ENCODE data around the gene PRKAG2. TPM values are rescaled to one million over a fixed set of nuclear protein-coding genes. Genes with fewer than 3 reads are reported as not detected.
"Not testable (repeated sequence)": the region's sequence is repeated elsewhere in the genome, so short reads cannot be mapped to it uniquely, and the experiment has no call there.

PRKAG2 gene
- total and polyA plus RNA-seq, 4 donors, result 3.6 to 25.1 (median 16.8) TPM

GRCh38 chr7:151575410-151575809, 301.5 kb downstream of the PRKAG2 start:
- TF ChIP-seq MAX (IDR thresholded peaks at IDR 0.05) (no peak), EGR1 (IDR thresholded peaks at IDR 0.05; ENCODE audit: low read depth in 2 of 2) (no peak), HNF4A (conservative IDR thresholded peaks at IDR 0.05) (no peak), HNF4G (IDR thresholded peaks at IDR 0.05) (no peak), CTCF (IDR thresholded peaks at IDR 0.05; ENCODE audit: low read depth, low read length, missing input control) (no peak), ATF3 (IDR thresholded peaks at IDR 0.05) (no peak), NR2F2 (IDR thresholded peaks at IDR 0.05) (no peak), RXRA (IDR thresholded peaks at IDR 0.05) (no peak), SP1 (IDR thresholded peaks at IDR 0.05) (no peak), FOXA1 (IDR thresholded peaks at IDR 0.05) (no peak), TAF1 (conservative IDR thresholded peaks at IDR 0.05) (no peak), RAD21 (IDR thresholded peaks at IDR 0.05) (no peak), FOXA2 (IDR thresholded peaks at IDR 0.05) (no peak), JUND (IDR thresholded peaks at IDR 0.05) (no peak)
- TF ChIP-seq, protein P1, sequence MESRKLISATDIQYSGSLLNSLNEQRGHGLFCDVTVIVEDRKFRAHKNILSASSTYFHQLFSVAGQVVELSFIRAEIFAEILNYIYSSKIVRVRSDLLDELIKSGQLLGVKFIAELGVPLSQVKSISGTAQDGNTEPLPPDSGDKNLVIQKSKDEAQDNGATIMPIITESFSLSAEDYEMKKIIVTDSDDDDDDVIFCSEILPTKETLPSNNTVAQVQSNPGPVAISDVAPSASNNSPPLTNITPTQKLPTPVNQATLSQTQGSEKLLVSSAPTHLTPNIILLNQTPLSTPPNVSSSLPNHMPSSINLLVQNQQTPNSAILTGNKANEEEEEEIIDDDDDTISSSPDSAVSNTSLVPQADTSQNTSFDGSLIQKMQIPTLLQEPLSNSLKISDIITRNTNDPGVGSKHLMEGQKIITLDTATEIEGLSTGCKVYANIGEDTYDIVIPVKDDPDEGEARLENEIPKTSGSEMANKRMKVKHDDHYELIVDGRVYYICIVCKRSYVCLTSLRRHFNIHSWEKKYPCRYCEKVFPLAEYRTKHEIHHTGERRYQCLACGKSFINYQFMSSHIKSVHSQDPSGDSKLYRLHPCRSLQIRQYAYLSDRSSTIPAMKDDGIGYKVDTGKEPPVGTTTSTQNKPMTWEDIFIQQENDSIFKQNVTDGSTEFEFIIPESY (IDR thresholded peaks at IDR 0.05), result no peak
- Histone ChIP-seq H3K9ac (ENCODE audit: low read depth in 1 of 2, low read length in 2 of 2) (no peak overlapping the region), H3K9me3 (ENCODE audit: control insufficient read depth in 4 of 4, low read length in 3 of 4) (peaks cover 0 to 4% (median 0%) of the 10 kb centered on the region in 4 donors), H3K36me3 (ENCODE audit: control insufficient read depth in 4 of 4, insufficient read depth in 3 of 4, low read depth in 1 of 4, low read length in 3 of 4) (peaks cover 0 to 12% (median 7%) of the 10 kb centered on the region in 4 donors), H3K4me1 (ENCODE audit: control insufficient read depth in 4 of 4, insufficient read depth in 4 of 4, low read length in 3 of 4) (no peaks in the 10 kb centered on the region), H3K27ac (ENCODE audit: low read depth in 1 of 2, low read length in 2 of 2) (no peak overlapping the region), H3K4me3 (ENCODE audit: low read depth in 1 of 3, low read length in 3 of 3) (no peak overlapping the region), H3K27me3 (ENCODE audit: control insufficient read depth in 4 of 4, insufficient read depth in 4 of 4, low read length in 3 of 4) (no peaks in the 10 kb centered on the region)
- WGBS, result 96% methylated on average over 7 of the region's 7 CpGs
- DNase-seq (ENCODE audit: low spot score), result no peak

DNA sequence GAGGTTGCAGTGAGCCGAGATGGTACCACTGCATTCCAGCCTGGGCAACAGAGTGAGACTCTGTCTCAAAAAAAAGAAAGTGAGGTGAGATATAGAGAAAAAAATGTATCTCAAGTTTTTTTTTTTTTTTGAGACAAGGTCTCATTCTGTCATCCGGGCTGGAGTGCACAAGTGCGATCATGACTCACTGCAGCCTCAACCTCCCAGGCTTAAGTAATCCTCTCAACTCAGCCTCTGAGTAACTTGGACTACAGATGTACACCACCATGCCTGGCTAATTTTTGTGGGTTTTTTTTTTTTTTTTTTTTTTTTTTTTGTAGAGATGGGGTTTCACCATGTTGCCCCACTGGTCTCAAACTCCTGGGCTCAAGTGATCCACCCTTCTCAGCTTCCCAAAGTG, 303.9 kb downstream of the PRKAG2 start:
- WGBS, result 95% methylated on average over 3 of the region's 3 CpGs
- not testable (repeated sequence) for DNase-seq (ENCODE audit: low spot score); H3K27ac ChIP-seq (ENCODE audit: low read depth in 1 of 2, low read length in 2 of 2); H3K4me1 ChIP-seq (ENCODE audit: control insufficient read depth in 4 of 4, insufficient read depth in 4 of 4, low read length in 3 of 4); H3K9ac ChIP-seq (ENCODE audit: low read depth in 1 of 2, low read length in 2 of 2); H3K4me3 ChIP-seq (ENCODE audit: low read depth in 1 of 3, low read length in 3 of 3); H3K27me3 ChIP-seq (ENCODE audit: control insufficient read depth in 4 of 4, insufficient read depth in 4 of 4, low read length in 3 of 4); H3K9me3 ChIP-seq (ENCODE audit: control insufficient read depth in 4 of 4, low read length in 3 of 4)
- peaks cover 2 to 21% (median 10%) of the 10 kb centered on the region in 4 donors for H3K36me3 ChIP-seq (ENCODE audit: control insufficient read depth in 4 of 4, insufficient read depth in 3 of 4, low read depth in 1 of 4, low read length in 3 of 4)

- no peaks in the 10 kb centered on the region for H3K9me3 ChIP-seq (ENCODE audit: control insufficient read depth in 4 of 4, low read length in 3 of 4)
- H3K4me1 ChIP-seq (ENCODE audit: control insufficient read depth in 4 of 4, insufficient read depth in 4 of 4, low read length in 3 of 4), result no peaks in the 10 kb centered on the region
- no peak overlapping the region for H3K4me3 ChIP-seq (ENCODE audit: low read depth in 1 of 3, low read length in 3 of 3)
- H3K9ac ChIP-seq (ENCODE audit: low read depth in 1 of 2, low read length in 2 of 2), result no peak overlapping the region
- no peak for DNase-seq (ENCODE audit: low spot score)
- H3K27me3 ChIP-seq (ENCODE audit: control insufficient read depth in 4 of 4, insufficient read depth in 4 of 4, low read length in 3 of 4), result no peaks in the 10 kb centered on the region
- peaks cover 3 to 22% (median 10%) of the 10 kb centered on the region in 4 donors for H3K36me3 ChIP-seq (ENCODE audit: control insufficient read depth in 4 of 4, insufficient read depth in 3 of 4, low read depth in 1 of 4, low read length in 3 of 4)
- TF ChIP-seq HNF4A (conservative IDR thresholded peaks at IDR 0.05) (no peak), FOXA1 (IDR thresholded peaks at IDR 0.05) (no peak), ATF3 (IDR thresholded peaks at IDR 0.05) (no peak), JUND (IDR thresholded peaks at IDR 0.05) (no peak), EGR1 (IDR thresholded peaks at IDR 0.05; ENCODE audit: low read depth in 2 of 2) (no peak), NR2F2 (IDR thresholded peaks at IDR 0.05) (no peak), GABPA (IDR thresholded peaks at IDR 0.05 in 1 of 2, conservative IDR thresholded peaks at IDR 0.05 in 1 of 2) (no peak)
- TF ChIP-seq, protein P2, sequence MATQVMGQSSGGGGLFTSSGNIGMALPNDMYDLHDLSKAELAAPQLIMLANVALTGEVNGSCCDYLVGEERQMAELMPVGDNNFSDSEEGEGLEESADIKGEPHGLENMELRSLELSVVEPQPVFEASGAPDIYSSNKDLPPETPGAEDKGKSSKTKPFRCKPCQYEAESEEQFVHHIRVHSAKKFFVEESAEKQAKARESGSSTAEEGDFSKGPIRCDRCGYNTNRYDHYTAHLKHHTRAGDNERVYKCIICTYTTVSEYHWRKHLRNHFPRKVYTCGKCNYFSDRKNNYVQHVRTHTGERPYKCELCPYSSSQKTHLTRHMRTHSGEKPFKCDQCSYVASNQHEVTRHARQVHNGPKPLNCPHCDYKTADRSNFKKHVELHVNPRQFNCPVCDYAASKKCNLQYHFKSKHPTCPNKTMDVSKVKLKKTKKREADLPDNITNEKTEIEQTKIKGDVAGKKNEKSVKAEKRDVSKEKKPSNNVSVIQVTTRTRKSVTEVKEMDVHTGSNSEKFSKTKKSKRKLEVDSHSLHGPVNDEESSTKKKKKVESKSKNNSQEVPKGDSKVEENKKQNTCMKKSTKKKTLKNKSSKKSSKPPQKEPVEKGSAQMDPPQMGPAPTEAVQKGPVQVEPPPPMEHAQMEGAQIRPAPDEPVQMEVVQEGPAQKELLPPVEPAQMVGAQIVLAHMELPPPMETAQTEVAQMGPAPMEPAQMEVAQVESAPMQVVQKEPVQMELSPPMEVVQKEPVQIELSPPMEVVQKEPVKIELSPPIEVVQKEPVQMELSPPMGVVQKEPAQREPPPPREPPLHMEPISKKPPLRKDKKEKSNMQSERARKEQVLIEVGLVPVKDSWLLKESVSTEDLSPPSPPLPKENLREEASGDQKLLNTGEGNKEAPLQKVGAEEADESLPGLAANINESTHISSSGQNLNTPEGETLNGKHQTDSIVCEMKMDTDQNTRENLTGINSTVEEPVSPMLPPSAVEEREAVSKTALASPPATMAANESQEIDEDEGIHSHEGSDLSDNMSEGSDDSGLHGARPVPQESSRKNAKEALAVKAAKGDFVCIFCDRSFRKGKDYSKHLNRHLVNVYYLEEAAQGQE (IDR thresholded peaks at IDR 0.05), result no peak
- TF ChIP-seq, protein P1 (IDR thresholded peaks at IDR 0.05), result no peak
- no peak overlapping the region for H3K27ac ChIP-seq (ENCODE audit: low read depth in 1 of 2, low read length in 2 of 2)
- WGBS, result 97% methylated on average over 2 of the region's 2 CpGs
Measured at GRCh38 chr7:151572136-151572535, 304.8 kb downstream of the PRKAG2 start.
